ENCODE results near the gene FAM184B. TPM values are rescaled to one million over a fixed set of nuclear protein-coding genes. Genes with fewer than 3 reads are reported as not detected.

FAM184B gene
- total and polyA plus RNA-seq, 2 experiments from 2014 or later, result 0.11 to 0.49 TPM

DNA sequence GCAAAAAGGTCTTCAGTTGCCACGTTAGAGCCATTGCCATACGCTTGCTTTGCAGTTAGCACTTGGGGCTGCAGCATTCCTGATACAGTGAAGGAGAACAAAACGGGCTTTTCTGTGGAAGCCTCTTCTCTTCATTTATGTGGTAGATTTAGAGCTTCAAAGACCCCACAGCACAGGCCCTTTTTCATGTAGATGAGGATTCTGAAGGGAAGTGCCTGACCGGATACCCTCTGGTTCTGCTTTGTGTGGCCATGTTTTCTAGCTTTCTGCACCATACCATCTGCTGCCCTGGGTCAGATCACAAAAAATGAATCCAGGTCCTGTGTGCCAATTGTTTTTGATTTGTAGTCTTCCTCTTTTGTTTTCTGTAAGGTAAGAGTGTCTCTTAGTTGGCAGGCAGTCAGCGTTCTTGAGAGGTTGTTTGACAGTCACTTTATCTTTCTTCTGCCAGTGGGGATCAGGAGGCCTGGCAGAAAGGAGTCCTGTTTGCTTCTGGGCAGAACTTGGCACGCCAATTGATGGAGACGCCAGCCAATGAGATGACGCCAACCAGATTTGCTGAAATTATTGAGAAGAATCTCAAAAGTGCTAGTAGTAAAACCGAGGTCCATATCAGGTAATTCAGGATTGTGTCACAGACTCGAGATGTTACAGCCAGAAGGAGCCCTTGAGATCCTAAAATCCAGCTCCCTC, 196.8 kb downstream of the FAM184B start:
- Histone ChIP-seq H2AFZ (no peak overlapping the region), H3K27ac (ENCODE audit: low read depth) (peak overlapping the region; percentile 78), H3K4me1 (ENCODE audit: insufficient read depth) (no peaks in the 10 kb centered on the region), H4K20me1 (replicated peaks; ENCODE audit: insufficient read depth) (no peaks in the 10 kb centered on the region; the same call in 1 of the 2 replicates), H3K36me3 (ENCODE audit: insufficient read depth) (peaks cover 43% of the 10 kb centered on the region), H3K79me2 (replicated peaks; ENCODE audit: insufficient read depth) (no peaks in the 10 kb centered on the region; the same call in 1 of the 2 replicates), H3K4me2 (no peak overlapping the region), H3K9me2 (ENCODE audit: insufficient read depth) (no peaks in the 10 kb centered on the region), H3K4me3 (no peak overlapping the region), H3K27me3 (ENCODE audit: insufficient read depth) (no peaks in the 10 kb centered on the region), H3F3A (replicated peaks; ENCODE audit: low read depth) (no peaks in the 10 kb centered on the region)
- H3K27me3 Mint-ChIP-seq (ENCODE audit: insufficient read depth, low read depth, poor library complexity), result peaks cover 3% of the 10 kb centered on the region
- H3K4me3 Mint-ChIP-seq, result no peak overlapping the region
- H3K36me3 Mint-ChIP-seq (ENCODE audit: low read depth), result peaks cover 83% of the 10 kb centered on the region
- peak overlapping the region; percentile 78 for H3K27ac Mint-ChIP-seq
- TF ChIP-seq POLR2AphosphoS5 (IDR thresholded peaks at IDR 0.05; ENCODE audit: low read depth) (no peak), EZH2 (IDR thresholded peaks at IDR 0.05; ENCODE audit: low read depth, unreplicated experiment) (no peak), ZNF462 (CRISPR knock-in tag; IDR thresholded peaks at IDR 0.05) (no peak), NANOG (IDR thresholded peaks at IDR 0.05; ENCODE audit: borderline replicate concordance) (no peak)
- peak; percentile 36 for DNase-seq (ENCODE audit: low spot score)
- ATAC-seq, result peak; percentile 71
- no peaks in the 10 kb centered on the region for H3K9me3 Mint-ChIP-seq
- peaks cover 18% of the 10 kb centered on the region for H3K4me1 Mint-ChIP-seq

GRCh38 chr4:17583941-17584340, 197.5 kb downstream of the FAM184B start:
- peaks cover 79% of the 10 kb centered on the region for H3K36me3 Mint-ChIP-seq (ENCODE audit: low read depth)
- H3K4me3 ChIP-seq, result no peak overlapping the region
- no peaks in the 10 kb centered on the region for H3K27me3 ChIP-seq (ENCODE audit: insufficient read depth)
- H3K4me1 ChIP-seq (ENCODE audit: insufficient read depth), result no peaks in the 10 kb centered on the region
- ATAC-seq, result no peak
- H4K20me1 ChIP-seq (replicated peaks; ENCODE audit: insufficient read depth), result no peaks in the 10 kb centered on the region; the same call in 1 of the 2 replicates
- H2AFZ ChIP-seq, result no peak overlapping the region
- H3F3A ChIP-seq (replicated peaks; ENCODE audit: low read depth), result no peaks in the 10 kb centered on the region
- no peaks in the 10 kb centered on the region for H3K9me2 ChIP-seq (ENCODE audit: insufficient read depth)
- H3K4me2 ChIP-seq, result no peak overlapping the region
- H3K36me3 ChIP-seq (ENCODE audit: insufficient read depth), result peaks cover 39% of the 10 kb centered on the region
- no peaks in the 10 kb centered on the region for H3K9me3 Mint-ChIP-seq
- H3K27me3 Mint-ChIP-seq (ENCODE audit: insufficient read depth, low read depth, poor library complexity), result peaks cover 3% of the 10 kb centered on the region
- H3K79me2 ChIP-seq (replicated peaks; ENCODE audit: insufficient read depth), result peaks cover 3% of the 10 kb centered on the region
- H3K4me3 Mint-ChIP-seq, result no peak overlapping the region
- DNase-seq (ENCODE audit: low spot score), result no peak
- peak overlapping the region; percentile 78 for H3K27ac Mint-ChIP-seq
- peak overlapping the region; percentile 78; the same call in 1 of the 2 replicates for H3K27ac ChIP-seq (ENCODE audit: low read depth)
- H3K4me1 Mint-ChIP-seq, result peaks cover 20% of the 10 kb centered on the region
- TF ChIP-seq, protein P1, sequence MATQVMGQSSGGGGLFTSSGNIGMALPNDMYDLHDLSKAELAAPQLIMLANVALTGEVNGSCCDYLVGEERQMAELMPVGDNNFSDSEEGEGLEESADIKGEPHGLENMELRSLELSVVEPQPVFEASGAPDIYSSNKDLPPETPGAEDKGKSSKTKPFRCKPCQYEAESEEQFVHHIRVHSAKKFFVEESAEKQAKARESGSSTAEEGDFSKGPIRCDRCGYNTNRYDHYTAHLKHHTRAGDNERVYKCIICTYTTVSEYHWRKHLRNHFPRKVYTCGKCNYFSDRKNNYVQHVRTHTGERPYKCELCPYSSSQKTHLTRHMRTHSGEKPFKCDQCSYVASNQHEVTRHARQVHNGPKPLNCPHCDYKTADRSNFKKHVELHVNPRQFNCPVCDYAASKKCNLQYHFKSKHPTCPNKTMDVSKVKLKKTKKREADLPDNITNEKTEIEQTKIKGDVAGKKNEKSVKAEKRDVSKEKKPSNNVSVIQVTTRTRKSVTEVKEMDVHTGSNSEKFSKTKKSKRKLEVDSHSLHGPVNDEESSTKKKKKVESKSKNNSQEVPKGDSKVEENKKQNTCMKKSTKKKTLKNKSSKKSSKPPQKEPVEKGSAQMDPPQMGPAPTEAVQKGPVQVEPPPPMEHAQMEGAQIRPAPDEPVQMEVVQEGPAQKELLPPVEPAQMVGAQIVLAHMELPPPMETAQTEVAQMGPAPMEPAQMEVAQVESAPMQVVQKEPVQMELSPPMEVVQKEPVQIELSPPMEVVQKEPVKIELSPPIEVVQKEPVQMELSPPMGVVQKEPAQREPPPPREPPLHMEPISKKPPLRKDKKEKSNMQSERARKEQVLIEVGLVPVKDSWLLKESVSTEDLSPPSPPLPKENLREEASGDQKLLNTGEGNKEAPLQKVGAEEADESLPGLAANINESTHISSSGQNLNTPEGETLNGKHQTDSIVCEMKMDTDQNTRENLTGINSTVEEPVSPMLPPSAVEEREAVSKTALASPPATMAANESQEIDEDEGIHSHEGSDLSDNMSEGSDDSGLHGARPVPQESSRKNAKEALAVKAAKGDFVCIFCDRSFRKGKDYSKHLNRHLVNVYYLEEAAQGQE (IDR thresholded peaks at IDR 0.05; ENCODE audit: unreplicated experiment), result no peak
- TF ChIP-seq ZNF114 (CRISPR knock-in tag; IDR thresholded peaks at IDR 0.05) (no peak), EZH2phosphoT487 (IDR thresholded peaks at IDR 0.05; ENCODE audit: unreplicated experiment) (no peak), POLR2AphosphoS5 (IDR thresholded peaks at IDR 0.05; ENCODE audit: low read depth) (no peak), EZH2 (IDR thresholded peaks at IDR 0.05; ENCODE audit: low read depth, unreplicated experiment) (no peak), CREB1 (CRISPR knock-in tag; IDR thresholded peaks at IDR 0.05; ENCODE audit: low read depth) (no peak)

Data from GM23338 (cell line).